NCI-H1417 treated with DMSO at 0.1 percent for 48 hours (cell line): ENCODE results near the gene TMEM254.
"Not testable (repeated sequence)": the region's sequence is repeated elsewhere in the genome, so short reads cannot be mapped to it uniquely, and the experiment has no call there.

Experiments
- DNase-seq: peaks from one replicate; lab custom pipeline; 2025; lab: John Stamatoyannopoulos, UW

Gene TMEM254, protein sequence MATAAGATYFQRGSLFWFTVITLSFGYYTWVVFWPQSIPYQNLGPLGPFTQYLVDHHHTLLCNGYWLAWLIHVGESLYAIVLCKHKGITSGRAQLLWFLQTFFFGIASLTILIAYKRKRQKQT

DNA sequence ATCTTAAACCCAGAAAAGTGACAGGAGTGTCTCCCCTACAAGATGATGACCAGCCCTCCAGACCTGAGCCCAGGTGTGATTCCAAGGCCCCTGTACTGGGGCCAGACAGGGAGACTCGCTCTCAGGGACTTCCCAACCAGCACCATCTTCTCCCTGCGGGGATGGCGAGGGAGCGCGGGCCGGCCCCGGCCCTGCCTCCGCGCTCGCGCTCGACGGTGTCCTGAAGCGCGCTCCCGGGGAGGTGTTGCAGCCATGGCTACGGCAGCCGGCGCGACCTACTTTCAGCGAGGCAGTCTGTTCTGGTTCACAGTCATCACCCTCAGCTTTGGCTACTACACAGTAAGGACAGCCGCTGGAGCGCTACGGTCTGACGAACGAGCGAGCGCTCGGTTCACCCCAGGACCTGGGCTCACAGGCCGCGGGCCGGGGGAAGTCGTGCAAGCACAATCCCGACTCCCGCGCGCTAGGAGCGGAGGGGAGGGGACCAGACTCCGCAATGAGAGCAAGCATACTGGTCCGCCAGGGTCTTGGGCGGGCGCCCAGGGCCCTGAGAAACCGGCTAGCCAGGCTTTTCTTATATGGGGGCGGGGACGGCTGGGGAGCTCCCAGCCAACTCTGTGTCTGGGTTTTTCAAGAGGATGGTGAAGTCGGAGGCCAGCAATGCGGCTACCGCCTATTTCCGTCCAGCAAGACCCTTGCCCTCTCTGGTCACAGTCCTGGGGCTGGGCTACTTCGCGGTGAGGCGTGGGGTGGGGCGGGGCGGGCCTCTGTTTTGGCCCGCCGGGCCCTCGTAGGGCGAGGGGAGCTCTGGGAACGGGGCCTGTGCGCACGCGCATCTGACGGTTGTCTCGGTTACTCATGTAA, at the start of gene TMEM254:
TMEM254 (plus strand) TSS at position 218 of the 864 bp plus-strand sequence; CDS start at position 253, 35 bp downstream.
- DNase-seq = peak; percentile 47

DNA sequence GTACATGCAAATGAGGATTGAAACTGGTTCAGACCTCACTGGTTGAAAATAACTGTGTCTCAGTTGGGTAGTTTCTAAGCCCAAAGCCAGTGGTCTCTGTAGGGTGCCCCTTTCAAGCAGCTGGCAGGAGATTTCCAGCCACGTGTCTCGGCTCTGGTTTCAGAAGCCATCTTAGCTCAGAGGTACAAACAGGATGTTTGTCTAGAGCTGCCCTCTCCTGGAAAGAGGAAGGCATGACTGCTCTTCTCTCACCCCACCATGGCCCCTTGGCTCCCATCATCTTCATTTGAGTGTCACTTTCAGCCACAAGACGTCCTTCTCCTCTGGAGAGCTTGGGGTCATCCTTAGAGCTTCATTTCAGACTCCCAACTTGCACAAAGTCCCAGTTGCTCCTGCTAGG, 49.3 kb upstream of the TMEM254 start:
- DNase-seq = not testable (repeated sequence)

DNA sequence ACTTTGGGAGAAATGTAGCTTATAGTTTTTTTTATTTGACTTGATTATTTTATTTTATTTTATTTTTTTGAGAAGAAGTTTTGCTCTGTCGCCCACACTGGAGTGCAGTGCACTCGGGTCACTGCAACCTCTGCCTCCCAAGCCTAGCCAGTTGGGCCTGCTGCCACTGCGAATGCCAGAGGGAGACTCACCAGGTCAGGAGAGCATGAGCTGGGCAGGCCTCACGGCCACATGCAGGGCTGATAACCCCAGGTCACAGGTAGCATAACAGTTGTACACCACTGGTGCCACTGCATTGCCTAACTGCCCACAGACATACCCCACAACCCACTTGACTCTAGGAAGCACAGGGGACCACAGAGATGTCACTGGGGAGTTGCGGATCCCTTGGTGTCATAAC, 48.6 kb upstream of the TMEM254 start:
- DNase-seq = not testable (repeated sequence)

DNA sequence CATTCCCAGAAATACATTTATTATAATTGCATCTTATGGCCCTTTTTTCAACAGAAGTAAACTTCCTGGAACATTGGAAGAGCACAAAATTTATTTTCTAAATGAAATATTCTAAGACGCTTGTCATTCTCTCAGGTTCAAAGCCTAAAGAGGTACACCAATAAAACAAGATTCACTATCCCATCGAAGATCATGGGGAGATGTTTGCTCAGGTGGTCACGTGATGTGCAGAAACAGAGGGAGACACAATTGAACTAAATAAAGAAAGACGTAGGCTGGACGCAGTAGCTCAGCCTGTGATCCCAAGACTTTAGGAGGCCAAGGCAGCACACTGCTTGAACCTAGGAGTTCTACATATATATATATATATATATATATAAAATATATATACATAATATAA, 46.0 kb upstream of the TMEM254 start:
- no peak for DNase-seq

DNA sequence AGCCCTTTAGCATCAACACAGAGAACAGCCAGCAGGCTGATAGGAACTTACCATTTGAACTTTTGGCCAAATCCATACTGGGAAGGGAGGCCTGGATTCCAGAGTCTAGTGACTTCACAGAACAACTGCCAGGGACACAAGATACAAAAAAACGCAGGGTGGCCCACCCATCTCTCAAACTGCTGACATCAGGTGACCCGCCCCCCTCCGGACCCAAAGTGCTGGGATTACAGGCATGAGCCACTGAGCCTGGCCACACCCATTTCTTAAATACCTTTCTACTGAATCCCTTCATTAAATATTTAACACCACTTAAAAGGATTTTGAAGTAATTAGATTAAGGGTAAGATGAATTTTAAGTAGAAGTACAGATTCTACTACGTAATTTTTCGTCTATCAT, 43.7 kb upstream of the TMEM254 start:
- DNase-seq = not testable (repeated sequence)

DNA sequence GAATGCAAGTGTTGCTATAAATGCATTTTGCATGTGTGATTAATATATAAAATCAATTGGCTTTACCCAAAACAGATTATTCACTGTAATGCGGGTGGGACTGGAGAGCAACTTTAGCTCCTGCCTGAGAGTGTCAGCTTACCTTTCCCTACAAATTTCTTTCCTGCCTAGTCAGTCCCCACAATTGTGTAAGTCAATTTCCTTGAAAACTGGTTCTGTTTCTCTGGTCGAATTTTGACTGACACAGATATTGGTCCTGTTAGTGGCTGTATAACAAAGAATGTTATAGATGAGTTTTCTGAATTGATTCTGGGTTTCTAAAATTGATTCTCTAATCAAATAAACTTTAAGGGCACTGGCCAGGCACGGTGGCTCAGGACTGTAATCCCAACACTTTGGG, 43.0 kb upstream of the TMEM254 start:
- not testable (repeated sequence) for DNase-seq

DNA sequence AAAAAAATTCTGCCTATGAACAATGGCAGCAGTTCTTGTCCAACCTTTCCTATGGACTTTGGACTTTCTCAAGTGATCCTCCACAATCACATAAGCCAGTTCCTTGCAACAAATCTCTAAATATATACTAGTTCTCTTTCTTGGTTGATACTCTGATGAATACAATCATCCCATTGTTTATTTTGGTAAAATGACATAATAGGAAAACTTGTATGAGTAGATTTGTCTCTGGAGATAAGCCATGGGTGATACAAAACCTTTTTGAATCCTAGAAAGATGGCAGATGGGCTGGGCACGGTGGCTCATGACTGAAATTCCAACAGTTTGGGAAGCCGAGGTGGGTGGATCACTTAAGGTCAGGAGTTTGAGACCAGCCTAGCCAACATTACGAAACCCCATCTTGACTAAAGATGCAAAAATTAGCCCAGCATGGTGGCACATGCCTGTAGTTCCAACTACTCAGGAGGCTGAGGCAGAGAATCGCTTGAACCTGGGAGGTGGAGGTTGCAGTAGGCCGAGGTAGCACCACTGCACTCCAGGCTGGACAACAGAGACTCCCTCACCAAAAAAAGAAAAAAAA, 41.5 kb upstream of the TMEM254 start:
- DNase-seq = not testable (repeated sequence)

DNA sequence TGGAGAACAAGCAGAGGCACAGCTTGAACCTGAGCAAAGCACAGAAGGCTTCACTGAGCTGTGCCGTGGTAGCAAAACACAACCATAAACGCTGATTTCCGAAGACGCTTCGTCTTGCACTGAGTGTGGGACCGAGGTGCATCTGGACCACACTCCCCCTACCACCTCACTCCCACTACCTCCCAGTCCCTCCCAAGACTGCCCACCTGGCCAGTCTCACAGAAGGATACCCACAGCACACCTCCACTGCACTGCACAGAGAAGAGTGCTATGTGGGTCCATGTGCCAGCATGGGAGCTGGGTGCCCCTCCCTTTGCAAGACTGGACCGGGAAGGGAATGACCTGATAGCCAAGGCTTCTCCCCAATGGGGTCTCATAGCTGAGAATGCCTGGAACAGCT, 40.2 kb upstream of the TMEM254 start:
- DNase-seq = not testable (repeated sequence)

DNA sequence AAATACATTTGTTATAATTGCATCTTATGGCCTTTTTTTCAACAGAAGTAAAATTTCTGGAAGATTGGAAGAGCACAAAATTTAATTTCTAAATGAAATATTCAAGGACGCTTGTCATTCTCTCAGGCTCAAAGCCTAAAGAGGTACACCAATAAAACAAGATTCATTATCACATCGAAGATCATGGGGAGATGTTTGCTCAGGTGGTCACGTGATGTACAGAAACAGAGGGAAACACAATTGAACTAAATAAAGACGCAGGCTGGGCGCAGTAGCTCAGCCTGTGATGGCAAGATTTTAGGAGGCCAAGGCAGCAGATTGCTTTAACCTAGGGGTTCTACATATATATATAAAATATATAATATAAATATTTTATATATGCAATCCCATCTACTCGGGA, 37.3 kb upstream of the TMEM254 start:
- no peak for DNase-seq

DNA sequence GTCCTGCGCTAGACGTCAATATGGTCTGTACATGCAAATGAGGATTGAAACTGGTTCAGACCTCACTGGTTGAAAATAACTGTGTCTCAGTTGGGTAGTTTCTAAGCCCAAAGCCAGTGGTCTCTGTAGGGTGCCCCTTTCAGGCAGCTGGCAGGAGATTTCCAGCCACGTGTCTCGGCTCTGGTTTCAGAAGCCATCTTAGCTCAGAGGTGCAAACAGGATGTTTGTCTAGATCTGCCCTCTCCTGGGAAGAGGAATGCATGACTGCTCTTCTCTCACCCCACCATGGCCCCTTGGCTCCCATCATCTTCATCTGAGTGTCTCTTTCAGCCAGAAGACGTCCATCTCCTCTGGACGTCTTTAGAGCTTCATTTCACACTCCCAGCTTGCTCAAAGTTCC, 33.5 kb upstream of the TMEM254 start:
- DNase-seq = not testable (repeated sequence)

DNA sequence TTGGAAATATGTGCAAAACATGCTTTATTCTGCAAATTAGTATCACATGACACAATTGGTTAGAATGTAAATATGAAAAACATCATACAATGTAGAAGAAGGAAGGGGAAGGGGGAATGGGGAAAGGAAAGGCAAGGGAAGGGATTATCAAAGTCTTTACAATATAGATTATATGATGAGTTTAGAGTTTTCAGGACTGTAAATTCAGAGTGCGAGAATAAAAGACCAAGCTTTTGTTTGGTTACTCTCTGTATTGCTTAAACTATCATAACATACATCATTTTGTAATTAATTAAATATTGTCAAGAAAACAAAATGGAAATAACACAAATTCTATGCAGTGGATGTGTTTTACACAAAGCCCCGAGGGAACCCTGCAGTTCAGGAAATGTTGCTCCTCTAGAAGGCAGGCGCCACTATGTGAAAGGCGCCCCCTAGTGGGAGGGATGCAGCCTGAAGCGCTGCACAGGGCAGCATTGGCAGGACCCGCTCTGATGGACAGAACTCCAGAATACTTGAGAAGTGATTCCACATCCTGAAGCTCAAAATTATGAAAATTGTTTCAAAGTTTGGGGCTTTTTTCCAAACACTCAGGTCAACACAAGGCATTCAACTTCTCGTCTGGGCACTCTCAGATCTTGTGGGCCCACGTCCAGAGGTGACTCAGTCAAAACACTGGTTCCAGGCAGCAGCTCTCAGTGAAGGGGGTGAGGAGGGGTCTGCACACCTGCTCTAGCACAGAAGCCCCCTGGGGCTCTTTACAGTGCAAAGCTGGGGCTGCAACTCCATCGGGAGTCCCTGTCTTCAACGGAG, 31.6 kb upstream of the TMEM254 start:
- DNase-seq = no peak

DNA sequence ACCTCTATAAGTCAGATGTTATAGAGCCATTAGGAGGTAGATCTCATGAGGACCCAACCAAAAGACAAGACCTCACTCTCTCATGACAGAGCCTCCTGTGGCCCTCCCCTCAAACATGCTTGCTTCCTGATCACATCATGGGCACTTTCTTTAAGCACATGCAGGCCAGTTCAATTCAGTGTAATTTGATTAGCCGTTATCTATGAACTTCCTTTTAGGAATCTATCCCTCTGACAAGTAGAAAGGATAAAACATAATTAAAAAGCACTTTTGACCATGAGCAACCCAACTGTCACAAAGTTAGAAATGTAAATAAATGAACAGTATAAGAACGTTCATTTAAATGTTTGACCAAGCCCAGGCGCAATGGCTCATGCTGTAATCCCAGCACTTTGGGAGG, 27.7 kb upstream of the TMEM254 start:
- no peak for DNase-seq

DNA sequence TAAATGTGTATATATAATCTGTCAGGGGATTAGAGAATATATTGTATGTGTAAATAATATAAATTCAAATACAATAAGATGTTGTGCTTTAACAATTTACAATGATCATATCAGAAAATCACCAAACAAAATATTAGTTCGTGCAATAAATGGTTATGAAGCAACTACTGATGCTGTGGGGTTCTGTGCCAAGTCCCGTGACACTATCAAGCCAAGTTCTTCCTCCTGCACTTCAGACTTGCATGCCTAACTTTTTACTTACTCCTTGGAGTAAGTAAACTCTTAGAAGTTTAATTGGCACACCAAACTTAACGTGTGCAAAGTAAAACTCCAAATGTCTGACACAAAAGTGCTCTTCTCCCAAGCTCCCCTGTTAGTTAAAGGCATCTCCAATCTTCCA, 26.5 kb upstream of the TMEM254 start:
- DNase-seq = no peak

DNA sequence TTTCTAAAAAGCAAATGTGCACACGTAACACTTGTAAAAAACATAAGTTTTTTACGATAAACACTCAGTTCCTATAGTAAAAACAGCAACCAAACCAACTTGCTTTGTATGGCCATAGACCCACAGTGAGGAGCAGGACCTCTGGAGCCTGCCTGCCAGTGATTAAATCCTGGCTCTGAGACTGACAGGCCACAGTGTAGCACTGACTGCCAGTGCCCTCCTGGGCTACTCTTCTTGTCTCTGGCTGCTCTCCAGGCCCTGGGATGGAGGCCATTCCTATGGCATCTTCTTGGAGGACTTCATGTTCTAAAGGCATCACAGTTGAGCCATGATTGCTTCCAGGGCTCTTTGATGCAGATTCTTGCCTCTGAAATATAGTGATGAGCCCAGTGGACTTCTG, 22.7 kb upstream of the TMEM254 start:
- DNase-seq = no peak

DNA sequence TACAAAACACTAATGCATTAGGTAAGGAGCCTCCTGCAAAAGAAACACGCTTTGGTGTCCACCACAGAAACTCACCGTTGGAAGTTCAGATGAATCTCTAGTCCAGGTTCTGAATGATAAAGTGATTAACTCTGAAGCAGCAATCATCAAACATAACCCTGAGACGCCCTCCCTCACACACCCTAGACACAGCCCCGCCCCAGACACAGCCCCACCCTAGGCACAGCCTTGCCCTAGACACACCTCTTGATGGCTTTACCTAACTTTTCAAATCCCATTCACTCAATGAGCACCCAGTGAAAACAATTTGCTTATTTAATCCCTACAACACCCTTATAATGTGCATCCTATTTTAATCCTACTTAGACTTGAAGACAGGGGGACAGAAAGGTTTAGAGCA, 21.3 kb upstream of the TMEM254 start:
- DNase-seq = no peak

DNA sequence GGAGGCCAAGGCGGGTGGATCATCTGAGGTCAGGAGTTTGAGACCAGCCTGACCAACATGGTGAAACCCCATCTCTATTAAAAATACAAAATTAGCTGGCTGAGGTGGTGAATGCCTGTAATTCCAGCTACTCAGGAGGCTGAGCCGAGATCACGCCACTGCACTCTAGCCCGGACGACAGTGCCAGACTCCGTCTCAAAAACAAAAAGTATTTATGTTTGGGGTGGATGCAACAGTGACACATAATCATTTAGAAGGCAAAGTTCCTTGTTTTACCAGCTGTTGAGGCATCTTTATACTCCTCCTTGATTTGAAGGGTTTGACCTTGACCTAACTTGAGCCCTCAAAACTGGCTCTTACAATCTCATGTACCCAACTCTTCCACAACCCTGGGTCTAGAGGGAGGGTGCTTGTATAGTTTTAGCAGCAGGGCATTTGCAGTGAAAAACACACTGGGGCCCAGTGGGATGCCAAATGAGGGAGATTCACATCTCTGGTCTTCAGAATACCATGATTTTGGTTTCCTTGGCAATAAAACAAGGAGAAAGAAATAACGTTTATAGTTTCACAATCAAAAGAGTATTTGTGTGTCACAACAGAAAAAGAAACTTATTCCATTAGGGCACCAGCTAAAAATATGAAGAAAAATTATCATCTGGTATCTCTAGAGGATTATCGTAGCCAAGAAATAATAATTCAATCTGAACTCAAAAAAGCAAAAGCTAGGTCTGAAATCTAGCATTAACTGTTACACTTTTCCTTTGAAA, 14.2 kb upstream of the TMEM254 start:
- DNase-seq = no peak

DNA sequence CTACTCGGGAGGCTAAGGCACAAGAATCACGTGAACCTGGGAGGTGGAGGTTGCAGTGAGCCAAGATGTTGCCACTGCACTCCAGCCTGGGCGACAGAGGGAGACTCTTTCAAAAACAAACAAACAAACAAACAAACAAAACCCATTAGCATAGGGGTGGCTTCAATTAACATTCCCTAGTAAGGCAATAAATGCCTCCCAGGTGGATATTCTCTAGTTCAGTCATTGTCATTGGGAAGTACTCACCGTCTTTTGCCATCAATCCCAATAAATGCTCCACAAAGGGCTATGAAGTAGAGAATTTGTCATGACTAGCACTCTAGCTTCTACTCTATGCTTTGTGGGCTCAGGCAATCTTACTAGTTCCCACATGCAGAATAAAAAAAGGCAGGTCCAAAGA, 11.7 kb upstream of the TMEM254 start:
- no peak for DNase-seq

DNA sequence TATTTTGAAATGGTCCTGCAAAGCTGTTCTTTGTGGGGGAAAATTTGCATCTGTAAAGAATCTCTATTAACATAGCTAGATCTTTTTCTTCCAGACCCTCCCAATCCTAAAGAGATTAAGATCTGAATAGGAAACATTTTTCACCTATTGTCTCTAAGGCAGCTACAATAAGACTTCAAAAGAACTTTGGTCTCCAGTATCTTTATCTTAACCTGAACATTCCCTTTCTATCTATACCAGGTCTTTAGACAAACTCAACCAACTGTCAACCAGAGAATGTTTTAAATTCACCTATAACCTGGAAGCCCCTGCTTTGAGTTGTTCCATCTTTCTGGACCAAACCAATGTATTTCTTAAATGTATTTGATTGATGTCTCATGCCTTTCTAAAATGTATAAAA, 10.6 kb upstream of the TMEM254 start:
- not testable (repeated sequence) for DNase-seq

DNA sequence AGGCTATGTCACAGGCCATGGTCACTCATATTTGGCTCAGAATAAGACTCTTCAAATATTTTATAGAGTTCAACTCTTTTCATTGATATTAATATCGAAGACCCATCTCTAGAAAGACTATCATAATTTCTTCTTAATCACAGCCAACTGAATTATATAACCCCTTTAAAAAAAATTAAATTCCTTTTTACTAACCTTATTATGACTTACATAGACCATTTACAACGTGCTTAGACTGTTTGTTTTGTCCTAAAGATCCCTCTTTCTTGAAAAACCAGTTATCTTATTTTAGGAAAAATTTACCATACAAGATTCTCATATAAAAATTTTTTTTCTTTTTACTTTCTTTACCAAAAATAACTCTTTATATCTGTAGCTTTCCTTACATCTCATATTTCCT, 10.2 kb upstream of the TMEM254 start:
- no peak for DNase-seq

DNA sequence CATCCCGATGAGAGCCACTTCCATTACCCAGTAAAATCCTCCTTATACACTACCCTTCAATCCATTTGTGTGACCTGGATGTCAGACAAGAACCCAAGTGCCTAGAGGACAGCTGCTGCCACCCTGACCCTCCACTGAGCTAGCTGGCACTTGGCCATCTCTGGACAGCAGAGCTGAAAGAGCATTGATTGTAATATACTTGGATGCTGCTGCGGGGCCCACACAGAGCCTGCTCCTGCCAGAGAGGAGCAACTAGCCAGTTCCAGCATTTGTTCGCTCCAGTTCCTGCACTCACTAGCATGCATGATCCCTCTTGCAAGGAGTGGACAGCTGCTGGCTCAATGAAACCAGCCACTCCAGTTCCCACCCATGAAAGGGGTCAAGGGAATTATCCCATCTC, 8.4 kb upstream of the TMEM254 start:
- DNase-seq = no peak

DNA sequence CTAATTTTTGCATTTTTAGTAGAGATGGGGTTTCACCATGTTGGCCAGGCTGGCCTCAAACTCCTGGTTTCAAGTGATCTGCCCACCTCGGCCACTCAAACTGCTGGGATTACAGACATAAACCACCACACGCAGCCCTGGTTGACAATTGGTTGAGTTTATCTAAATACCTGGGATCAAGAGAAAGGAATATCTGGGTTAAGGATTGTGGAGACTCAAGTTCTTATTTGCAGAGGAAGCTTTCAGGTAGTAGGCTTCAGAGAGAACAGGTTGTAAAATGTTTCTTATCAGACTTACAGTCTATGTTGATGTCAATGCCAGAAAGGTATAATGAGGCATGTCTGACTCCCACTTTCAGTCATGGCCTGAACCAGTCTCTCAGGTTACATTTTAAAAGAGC, 5.9 kb upstream of the TMEM254 start:
- DNase-seq = no peak

DNA sequence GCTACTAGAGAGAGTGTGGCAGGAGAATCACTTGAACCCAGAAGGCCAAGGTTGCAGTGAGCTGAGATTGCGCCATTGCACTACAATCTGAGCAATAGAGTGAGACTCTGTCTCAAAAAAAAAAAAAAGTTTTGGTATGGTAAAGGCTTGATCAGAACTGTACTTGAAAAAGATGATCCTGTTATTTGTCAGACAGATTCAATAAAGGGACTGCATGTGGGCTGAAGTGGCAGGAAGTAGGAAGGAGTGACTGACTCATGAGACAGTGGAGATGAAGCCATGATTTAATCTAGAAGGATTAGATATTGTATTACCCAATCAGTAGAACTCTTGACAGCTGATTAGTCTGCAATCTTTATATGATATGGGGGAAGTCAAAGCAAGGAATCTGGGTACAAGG, 2.7 kb upstream of the TMEM254 start:
- DNase-seq = no peak
